ENCODE measurements around the gene APIP.

DNA sequence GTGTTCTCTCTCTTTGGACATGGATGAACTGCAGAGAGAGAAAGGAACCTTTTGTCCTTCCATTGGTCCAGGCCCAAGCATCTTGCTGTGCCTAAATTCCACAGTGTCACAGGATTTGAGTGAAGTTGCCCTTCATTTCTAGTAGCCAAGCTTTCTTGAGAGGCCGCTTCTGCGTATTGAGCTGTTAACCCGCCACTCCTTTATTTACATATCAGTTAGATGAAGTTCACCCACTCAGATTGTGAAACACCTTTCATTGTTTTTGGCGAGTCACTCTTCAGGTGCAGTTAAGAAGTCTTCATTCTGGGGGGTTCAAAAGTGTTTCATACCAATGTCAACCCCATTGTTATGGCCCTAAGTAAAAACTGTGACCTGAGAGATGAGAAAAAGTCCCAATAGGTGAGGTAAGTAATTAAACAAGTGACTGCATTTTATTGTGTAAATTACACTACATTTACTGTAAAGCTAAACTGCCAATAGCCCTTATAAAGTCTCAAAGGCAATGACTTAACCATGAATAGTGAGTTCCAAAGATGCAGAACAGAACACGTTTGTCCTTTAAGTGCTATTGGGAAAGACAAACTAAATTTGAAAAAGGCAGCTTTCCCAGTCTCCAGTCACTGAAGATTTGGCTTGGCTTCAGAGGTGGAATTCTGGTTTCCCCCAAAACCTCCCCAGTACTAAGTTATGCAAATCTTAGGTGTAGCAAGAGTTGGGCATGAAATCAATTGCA lies 61.0 kb downstream of the APIP start:
- TF ChIP-seq EZH2 (IDR thresholded peaks at IDR 0.05; ENCODE audit: low read length, missing control alignments) = no peak
- TF ChIP-seq, protein P1, sequence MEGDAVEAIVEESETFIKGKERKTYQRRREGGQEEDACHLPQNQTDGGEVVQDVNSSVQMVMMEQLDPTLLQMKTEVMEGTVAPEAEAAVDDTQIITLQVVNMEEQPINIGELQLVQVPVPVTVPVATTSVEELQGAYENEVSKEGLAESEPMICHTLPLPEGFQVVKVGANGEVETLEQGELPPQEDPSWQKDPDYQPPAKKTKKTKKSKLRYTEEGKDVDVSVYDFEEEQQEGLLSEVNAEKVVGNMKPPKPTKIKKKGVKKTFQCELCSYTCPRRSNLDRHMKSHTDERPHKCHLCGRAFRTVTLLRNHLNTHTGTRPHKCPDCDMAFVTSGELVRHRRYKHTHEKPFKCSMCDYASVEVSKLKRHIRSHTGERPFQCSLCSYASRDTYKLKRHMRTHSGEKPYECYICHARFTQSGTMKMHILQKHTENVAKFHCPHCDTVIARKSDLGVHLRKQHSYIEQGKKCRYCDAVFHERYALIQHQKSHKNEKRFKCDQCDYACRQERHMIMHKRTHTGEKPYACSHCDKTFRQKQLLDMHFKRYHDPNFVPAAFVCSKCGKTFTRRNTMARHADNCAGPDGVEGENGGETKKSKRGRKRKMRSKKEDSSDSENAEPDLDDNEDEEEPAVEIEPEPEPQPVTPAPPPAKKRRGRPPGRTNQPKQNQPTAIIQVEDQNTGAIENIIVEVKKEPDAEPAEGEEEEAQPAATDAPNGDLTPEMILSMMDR (conservative IDR thresholded peaks at IDR 0.05 in 1 of 2, IDR thresholded peaks at IDR 0.05 in 1 of 2; ENCODE audit: low read depth in 1 of 2, low read length in 2 of 2) = no peak

All from fibroblast of lung (primary cell).